ENCODE results near the gene HS6ST2.

The HS6ST2 gene

DNA sequence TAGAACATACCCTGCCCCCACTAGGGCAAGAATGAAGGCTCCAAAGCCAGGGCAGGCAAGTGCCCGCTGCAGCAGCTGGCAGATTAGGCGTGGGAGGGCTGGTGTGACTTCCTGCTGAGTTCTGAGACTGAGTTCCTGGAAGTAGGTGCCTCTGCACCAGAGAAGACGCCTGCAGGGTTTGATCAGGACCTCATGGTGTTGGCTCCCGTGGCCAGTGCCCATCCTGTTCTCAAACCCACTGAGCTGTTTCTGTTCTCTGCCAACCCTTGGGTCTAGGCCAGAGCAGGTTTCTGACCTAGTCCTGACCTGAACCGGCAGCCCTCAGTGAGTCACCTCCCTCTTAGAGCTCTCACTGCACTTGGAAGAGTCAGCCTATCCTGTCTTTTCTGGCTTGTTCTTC, 220.7 kb downstream of the HS6ST2 start:
- DNase-seq = no peak

- DNase-seq = no peak
Measured at GRCh38 chrX:132732236-132732635, 226.2 kb downstream of the HS6ST2 start.

GRCh38 chrX:132730726-132731125, 227.7 kb downstream of the HS6ST2 start:
- DNase-seq = no peak

- no peak for DNase-seq
Measured at GRCh38 chrX:132730266-132730665, 228.2 kb downstream of the HS6ST2 start.

DNA sequence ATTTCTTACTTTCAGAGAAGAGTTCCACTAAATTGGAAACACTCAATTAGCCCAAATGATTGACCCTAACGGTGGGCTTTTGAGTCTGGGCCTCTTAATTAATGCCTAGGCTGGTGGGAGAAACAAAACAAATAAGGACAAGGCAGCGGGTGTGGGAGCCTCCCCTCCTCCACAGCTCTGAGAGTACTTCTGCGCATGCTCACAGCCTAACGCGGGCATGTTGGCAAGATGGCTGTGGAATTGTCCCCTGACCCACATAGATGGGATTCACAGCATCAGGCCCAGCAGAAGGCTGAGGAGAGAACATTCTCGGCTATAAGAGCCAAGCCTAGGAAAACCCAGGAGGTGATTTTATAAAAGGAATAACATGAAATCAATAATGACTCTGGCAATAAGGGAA, 230.1 kb downstream of the HS6ST2 start:
- no peak for DNase-seq

DNA sequence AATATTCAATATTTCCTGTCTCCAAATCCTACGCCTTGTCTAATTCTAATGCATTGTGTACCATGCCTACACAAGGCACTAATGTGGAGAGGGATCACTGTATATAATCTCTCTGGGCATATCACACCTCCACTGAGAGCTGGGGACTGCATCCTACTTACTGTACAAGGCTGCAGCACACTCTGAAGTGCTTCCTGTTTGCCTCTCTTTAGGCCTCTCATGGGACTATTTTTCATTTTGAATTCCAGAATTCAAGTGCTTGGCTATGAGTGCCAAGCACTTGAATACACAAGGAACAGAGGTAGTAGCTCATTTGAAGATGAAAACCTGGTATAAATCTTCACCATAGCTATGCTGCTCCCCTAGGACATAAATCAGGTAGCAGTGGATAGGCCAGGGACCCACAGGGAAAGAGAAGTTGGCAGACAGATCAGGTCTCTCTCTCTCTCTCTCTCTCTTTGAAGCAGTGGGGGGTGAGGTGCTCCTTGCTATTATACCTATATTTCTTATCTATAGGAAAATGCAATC, 239.9 kb downstream of the HS6ST2 start:
- no peak for DNase-seq

GRCh38 chrX:132716006-132716405, 242.4 kb downstream of the HS6ST2 start:
- DNase-seq = no peak

DNA sequence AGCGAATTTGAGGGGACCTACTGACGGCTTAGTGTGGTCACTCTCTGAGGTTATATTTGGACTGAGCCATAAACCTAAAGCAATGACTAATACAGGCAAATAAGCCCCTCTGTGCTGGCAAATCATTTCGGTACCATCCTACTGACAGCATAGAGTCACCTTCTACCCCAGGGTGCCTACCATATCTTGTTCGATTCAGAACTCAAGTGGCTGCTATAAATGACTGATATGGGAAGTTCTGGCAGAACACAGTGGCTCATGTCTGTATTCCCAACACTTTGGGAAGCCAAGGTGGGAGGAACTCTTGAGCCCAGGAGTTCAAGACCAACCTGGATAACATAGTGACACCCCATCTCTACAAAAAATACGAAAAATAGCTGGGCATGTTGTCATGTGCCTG, 243.5 kb downstream of the HS6ST2 start:
- DNase-seq = no peak

DNA sequence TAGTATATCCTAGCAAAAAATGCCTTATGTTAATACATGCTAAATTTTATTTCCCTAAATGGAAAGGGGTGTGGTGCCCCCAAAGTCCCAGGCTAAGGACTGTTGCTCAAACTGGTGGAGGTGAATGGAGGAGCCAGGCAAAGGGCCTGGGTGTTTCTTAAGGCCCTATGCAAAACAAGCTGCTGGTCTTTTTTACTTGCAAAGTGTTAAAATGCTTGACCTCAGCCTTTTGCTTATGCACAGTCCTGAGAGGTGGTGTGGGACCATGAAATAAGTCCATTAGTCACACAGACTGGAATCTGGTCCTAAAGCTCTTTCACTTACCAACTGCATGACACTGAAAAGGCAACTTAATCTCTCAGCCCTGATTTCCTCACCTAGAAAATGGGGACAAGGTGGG, 246.1 kb downstream of the HS6ST2 start:
- DNase-seq = no peak

- no peak for DNase-seq
Measured at GRCh38 chrX:132710656-132711155, 247.7 kb downstream of the HS6ST2 start.

DNA sequence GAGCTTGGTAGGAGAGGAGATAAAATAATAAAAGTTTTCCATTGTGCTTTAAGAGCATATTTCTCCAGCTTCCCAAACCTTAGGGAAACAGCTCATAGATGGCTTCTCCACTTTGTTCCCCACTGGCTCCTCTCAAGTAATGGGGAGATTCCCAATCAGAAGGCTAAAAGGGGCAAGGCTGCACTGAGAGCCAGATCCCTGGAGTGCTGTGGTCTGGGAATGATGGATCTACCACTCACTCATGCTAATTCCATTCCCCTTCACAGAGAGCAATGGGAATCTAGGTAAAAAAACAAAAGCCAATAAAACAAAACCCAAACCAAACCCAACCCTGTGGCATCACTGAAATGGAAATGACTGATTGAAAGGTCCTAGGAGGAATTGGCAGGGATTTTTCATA, 249.9 kb downstream of the HS6ST2 start:
- DNase-seq = no peak

- no peak for DNase-seq
Measured at GRCh38 chrX:132704769-132705168, 253.7 kb downstream of the HS6ST2 start.

GRCh38 chrX:132694382-132694781, 264.0 kb downstream of the HS6ST2 start:
- no peak for DNase-seq

GRCh38 chrX:132692526-132692925, 265.9 kb downstream of the HS6ST2 start:
- DNase-seq = no peak

DNA sequence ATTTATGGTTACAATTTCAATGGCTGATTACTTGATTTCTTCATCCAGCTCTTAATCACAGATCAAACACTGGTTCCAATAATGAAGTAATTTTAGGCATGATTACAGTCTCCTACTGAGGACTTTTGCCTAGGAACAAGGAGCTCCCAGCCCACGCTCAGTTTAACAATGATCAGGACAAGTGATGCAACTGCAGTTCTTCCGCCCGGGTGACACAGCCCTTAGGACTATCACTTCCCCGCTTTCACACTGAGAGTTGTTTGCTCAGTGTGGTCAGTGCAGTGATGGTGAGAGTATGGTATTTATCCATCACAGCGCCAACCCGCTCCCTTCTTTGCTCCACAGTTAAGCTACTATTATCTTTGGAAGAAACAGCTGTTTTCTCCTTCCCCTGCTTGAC, 266.4 kb downstream of the HS6ST2 start:
- no peak for DNase-seq

DNA sequence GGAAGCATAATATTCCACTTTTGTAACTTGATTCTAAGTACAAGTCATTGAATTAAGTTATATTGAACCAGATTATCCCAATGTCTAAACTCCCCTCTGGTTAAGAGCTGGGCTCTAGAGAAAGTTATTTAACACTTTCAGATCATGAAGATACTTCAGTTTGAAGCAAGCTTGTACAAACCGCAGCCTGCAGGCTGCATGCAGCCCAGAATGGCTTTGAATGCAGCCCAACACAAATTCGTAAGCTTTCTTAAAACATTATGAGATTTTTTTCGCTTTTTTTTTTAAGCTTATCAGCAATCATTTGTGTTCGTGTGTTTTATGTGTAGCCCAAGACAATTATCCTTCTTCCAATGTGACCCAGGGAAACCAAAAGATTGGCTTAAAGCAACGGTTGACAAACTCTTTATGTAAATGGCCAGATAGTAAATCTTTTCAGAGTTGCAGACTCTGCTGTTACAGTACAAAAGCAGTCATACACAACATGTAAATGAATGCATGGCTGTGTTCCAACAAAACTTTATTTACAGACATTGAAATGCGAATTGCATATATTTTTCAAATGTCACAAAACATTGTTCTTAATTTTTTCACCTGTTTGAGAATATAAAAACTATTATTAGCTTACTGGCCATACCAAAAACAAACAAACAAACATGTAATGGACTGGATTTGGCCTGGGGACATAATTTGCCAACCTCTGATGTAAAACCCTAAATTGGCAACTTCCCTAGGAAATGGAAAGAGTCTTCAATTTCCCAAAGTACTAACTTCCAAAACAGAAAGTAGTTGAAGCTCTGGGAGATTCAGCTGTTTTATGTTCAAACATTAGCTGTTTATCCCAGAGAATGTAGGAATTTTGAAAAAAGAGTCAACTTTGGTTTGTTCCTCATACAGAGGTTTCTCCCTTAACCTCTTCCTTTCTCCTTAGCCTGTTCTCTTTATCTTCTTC, 268.5 kb downstream of the HS6ST2 start:
- DNase-seq = no peak

DNA sequence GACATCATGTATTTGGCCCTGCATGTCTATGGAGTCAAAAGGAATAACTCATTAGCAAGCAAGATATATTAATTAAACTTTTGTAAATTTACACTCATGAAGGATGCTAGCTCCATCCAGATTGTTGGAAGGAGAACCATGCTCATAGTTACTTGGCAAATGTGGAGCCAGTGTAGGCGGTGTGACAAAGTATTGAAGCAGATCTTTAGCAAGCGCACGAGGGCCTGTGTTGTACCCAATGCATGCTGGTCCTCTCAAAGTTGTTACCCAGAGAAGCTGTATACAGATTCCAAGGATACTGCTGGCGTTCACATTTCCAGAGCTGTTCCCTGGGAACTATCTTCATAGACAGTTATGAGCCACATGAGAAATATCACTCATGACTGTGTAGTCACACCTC, 273.2 kb downstream of the HS6ST2 start:
- DNase-seq = no peak

GRCh38 chrX:132677233-132677716, 281.2 kb downstream of the HS6ST2 start:
- no peak for DNase-seq

DNA sequence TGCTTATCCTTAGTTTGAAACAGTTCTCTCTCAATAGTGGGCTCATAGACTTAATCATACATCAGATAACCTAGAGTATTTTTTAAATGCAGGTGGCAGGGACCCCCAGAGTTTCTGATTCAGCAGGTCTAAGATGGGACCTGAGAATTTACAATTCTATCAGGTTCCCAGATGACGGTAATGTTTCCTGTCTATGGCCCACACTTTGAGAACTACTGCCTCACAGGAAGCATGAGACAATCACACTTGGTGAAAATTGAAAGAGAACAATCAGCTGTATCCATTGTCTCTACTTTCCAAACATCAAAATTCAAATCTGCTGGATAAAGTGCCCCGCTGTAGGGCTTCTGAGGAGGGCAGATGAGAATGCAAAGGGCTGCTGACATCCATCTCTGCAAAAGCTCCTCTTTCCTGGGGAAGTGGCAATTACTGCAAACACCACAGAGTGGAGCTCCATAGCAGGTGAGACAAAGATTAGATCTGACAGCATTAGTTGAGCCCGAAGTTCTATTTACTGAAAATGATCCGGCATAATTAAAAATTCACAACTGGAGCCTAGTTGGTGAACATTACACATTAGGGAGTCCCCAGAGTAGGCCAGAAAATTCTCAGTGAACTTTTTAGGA, 281.8 kb downstream of the HS6ST2 start:
- DNase-seq = no peak

- no peak for DNase-seq
Measured at GRCh38 chrX:132676102-132676501, 282.3 kb downstream of the HS6ST2 start.

- no peak for DNase-seq
Measured at GRCh38 chrX:132673331-132673730, 285.1 kb downstream of the HS6ST2 start.

- DNase-seq = no peak
Measured at GRCh38 chrX:132671229-132671641, 287.2 kb downstream of the HS6ST2 start.

DNA sequence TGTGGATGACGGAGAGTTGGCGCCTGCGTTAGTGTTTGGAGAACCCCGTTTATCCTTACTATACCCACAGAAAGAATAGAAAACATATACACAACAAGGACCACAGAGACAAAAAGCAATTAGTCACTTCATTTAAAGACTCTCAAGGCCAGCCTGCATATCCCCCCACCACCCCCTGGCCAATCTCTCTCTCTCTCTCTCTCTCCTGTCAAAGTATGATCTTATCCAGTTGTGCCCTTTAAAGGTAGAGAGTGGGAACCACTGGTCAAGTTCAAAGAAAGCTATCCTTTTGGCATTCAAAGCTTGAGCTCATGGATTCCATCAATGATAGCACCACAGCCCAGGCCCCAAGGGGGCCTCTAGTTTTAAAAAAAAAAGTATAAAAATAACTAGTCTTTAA, 289.3 kb downstream of the HS6ST2 start:
- DNase-seq = no peak

DNA sequence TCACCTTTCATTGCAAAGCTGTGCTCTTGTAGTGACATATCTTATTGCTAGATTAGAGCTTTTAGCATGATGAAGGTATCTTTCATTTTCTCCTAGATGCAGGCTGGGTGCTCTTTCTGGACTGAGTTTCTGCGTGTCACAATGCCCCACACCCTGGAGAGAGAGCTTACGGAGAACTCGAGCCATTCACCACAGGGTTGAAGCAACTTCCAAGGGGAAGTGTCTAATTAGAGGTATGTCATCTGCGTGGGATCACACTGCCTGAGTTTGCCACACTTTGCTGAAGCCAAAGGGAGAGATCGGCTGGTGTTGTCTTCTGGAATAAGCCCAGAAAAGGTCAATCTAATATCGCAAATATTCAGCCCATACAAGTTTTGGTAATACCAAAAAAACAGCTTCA, 290.3 kb downstream of the HS6ST2 start:
- DNase-seq = no peak
